HFF-Myc (cell line): ENCODE measurements around the gene SOD3.

Source experiments
- DNase-seq: peaks from one replicate; pipeline ENCODE4 v3.0.0-alpha.2; 2011; ENCODE audit warnings: low read depth; ENCODE audit errors: extremely low read depth
- H3K4me3 ChIP-seq: replicated peaks from 2 replicates; pipeline ENCODE4 v1.5.1; 2011; ENCODE audit warnings: low read depth, mild to moderate bottlenecking, control low read depth, low read length
- CTCF ChIP-seq: IDR thresholded peaks from 2 replicates; pipeline ENCODE4 v1.5.1; 2012; ENCODE audit warnings: mild to moderate bottlenecking, low read depth, low read length, control low read depth; ENCODE audit errors: missing control alignments

SOD3 gene

GRCh38 chr4:24807611-24808010, 12.2 kb downstream of the SOD3 start:
- no peak for TF ChIP-seq CTCF
- DNase-seq, result no peak
- no peak overlapping the region for H3K4me3 ChIP-seq

GRCh38 chr4:24808261-24808660, 12.9 kb downstream of the SOD3 start:
- TF ChIP-seq CTCF, result no peak
- H3K4me3 ChIP-seq, result no peak overlapping the region
- no peak for DNase-seq

- no peak for DNase-seq
- H3K4me3 ChIP-seq, result no peak overlapping the region
- no peak for TF ChIP-seq CTCF
Observed at GRCh38 chr4:24808955-24809354, 13.6 kb downstream of the SOD3 start.

- DNase-seq, result no peak
- peak; percentile 35 for TF ChIP-seq CTCF
- no peak overlapping the region for H3K4me3 ChIP-seq
Observed at GRCh38 chr4:24809376-24809775, 14.0 kb downstream of the SOD3 start.

DNA sequence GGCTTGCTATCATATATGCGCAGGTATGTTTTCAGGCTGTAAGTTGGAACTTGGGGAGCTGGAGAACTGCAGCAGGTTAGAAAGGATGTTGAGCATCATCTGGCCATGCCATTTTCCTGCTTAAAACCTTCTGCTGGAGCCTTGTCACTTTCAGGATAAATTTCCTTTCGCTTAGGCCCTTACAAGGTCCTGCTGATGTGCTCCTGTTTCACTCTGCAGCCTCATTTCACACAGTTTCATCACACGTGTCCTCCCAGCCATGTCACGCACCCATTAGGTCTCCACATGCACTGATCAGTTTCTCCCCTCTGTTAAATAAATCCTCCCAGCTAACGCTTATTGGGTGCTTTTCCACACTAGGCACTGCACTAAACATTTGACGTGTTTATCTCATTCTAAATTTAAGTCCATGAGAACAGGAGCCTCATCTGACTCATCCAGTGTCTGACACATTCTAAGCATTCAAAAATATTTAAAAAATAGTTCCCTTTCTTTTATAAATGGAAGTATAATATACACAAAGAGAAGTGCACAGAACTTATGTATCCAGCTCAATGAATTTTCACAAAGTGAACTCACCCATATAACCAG, 14.5 kb downstream of the SOD3 start:
- TF ChIP-seq CTCF, result no peak
- H3K4me3 ChIP-seq, result no peak overlapping the region
- DNase-seq, result no peak

GRCh38 chr4:24810871-24811631, 15.7 kb downstream of the SOD3 start:
- no peak for TF ChIP-seq CTCF
- no peak for DNase-seq
- H3K4me3 ChIP-seq, result no peak overlapping the region
